Activated CD8-positive, alpha-beta memory T cell treated with anti-CD3 and anti-CD28 coated beads for 36 hours (primary cell): ENCODE measurements around the gene FFAR3. TPM values are rescaled to one million over a fixed set of nuclear protein-coding genes. Genes with fewer than 3 reads are reported as not detected.

Experiments
- CTCF ChIA-PET: fragments of 350-600 bp; sonication (Branson Sonifier 250); formaldehyde crosslinking; loops from one replicate; lab custom pipeline; 2021; ENCODE audit warnings: antibody characterized with exemption; lab: Charles Lee
- POLR2A ChIA-PET: fragments of 350-600 bp; sonication (Branson Sonifier 250); formaldehyde crosslinking; loops from one replicate; lab custom pipeline; 2021; ENCODE audit warnings: antibody characterized with exemption; lab: Charles Lee
- total RNA-seq, 2 experiments: library from RNA; stranded (reverse); gene quantifications; one replicate each; pipeline ENCODE4 v1.2.3, GENCODE V29; 2021

Gene FFAR3
- total RNA-seq, 2 experiments from 2014 or later = 0.38 to 0.42 TPM

- ChIA-PET POLR2A (no interaction called here), CTCF (interaction anchor here (0.5 kb wide), 1 partner anchor 257 kb away, joined by 3 read pairs; no protein-coding TSS in a partner anchor)
Measured at GRCh38 chr19:35327642-35328041, 30.6 kb upstream of the FFAR3 start.

DNA sequence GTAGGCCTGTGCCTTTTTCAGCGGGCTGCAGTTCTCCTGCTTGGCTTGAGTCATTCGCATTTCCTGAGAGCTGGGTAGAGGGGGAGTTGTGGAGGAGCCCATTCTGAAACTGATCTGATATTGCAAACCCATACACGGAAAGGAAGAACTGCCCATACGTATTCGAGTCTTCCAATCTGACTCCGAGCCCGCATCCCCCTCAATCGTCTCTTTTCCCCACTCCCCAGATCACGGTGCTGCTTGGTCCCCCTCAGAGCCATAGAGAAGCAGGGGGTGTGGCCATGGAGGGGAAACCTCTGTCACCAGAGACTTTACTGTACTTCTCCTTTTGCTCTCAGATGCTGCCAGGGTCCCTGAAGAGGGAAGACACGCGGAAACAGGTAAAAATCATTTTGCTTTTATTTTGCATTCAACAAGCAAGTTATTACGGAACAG is 29.4 kb upstream of the FFAR3 start, which contains the start of gene CD22:
Gene CD22 (plus strand): TSS at position 337 of the 435 bp plus-strand sequence. CDS start 2,854 bp downstream, outside the sequence.
- CTCF ChIA-PET = no interaction called here
- POLR2A ChIA-PET = no interaction called here

- CTCF ChIA-PET = no interaction called here
- POLR2A ChIA-PET = no interaction called here
Measured at GRCh38 chr19:35329323-35329722, 28.9 kb upstream of the FFAR3 start.

DNA sequence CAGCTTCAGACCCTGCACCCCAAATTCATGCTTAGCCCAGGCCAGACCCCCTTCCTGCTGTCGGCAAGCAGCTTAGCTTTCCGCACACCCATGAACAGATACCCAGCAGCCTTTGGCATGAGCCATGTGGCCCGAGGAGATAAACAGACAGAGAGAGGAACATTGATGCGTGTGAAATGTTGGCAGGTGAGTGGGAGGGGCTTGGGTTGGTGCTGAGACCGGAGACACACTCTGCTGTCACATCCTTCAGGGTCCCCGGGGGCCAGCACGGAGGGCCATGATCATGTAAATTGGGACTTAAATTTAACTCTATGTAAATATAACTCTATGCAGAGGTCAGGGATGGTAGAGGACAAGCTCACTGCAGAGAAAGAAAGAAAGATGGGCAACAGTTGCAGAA is 27.8 kb upstream of the FFAR3 start:
- CTCF ChIA-PET = no interaction called here

DNA sequence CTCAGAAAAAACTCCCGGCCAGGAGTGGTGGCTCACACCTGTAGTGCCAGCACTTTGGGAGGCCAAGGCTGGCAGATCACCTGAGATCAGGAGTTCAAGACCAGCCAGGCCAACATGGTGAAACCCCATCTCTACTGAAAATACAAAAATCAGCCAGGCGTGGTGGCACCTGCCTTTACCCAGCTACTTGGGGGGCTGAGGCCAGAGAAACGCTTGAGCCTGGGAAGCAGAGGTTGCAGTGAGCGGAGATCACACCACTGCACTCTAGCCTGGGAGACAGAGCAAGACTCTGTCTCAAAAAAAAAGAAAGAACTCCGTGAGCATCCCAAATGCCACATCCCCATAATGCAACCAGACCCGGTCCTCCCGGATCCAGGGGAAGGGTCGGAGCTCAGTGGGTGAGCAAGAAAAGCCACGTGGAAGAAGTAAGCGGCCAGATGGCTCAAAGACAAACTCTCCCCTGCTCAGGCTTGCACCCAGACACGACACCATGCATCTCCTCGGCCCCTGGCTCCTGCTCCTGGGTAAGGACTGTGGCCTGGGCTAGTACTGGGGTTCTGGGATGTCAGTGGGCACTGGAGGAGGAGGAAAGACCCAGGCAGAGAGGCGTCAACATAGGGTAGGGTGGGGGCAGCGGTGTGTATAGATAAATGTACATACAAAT is 26.6 kb upstream of the FFAR3 start:
- ChIA-PET CTCF (interaction anchor here (2.4 kb wide), 1 partner anchor 21 kb away, joined by 8 read pairs; no protein-coding TSS in a partner anchor), POLR2A (no interaction called here)

More for the DNA sequence above, 27.8 kb upstream of the FFAR3 start:
- POLR2A ChIA-PET = no interaction called here

DNA sequence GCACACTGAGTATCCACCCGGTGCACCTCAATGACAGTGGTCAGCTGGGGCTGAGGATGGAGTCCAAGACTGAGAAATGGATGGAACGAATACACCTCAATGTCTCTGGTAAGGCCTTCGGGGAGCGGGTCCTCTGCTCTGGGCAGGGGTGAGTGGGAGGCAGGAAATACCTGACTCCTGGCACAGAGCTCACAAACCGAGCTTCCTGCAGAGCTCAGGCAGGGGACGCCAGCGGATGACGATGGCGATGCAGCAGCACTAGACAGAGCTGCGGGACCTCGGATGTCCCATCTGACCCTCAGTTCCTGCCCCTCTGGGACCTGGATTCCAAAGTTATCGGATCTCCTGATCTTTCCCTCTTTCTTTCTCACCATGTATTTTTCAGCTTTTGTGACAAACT is 25.4 kb upstream of the FFAR3 start:
- ChIA-PET CTCF (interaction anchor here (1.1 to 2.4 kb wide), 2 partner anchors 20 to 162 kb away, joined by 6 to 8 read pairs; no protein-coding TSS in a partner anchor), POLR2A (no interaction called here)

GRCh38 chr19:35334144-35334753 is 24.0 kb upstream of the FFAR3 start:
- ChIA-PET CTCF (interaction anchor here (0.7 to 2.4 kb wide), 2 partner anchors 19 to 79 kb away, joined by 3 to 8 read pairs; no protein-coding TSS in a partner anchor), POLR2A (no interaction called here)

- POLR2A ChIA-PET = no interaction called here
Measured at GRCh38 chr19:35336166-35336955, 21.9 kb upstream of the FFAR3 start.

GRCh38 chr19:35337097-35337983 is 20.9 kb upstream of the FFAR3 start:
- ChIA-PET POLR2A (no interaction called here), CTCF (no interaction called here)

More at GRCh38 chr19:35336166-35336955, 21.9 kb upstream of the FFAR3 start:
- CTCF ChIA-PET = no interaction called here

DNA sequence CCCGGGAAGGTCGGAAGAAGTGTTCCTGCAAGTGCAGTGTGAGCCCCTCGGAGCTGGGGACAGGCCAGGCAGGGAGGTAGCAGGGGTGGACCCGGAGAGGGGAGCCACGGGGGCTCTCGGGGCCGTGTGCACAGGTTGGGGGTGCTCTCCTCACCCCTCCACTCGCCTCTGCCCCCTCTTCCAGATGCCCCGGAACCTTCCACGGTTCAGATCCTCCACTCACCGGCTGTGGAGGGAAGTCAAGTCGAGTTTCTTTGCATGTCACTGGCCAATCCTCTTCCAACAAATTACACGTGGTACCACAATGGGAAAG is 20.3 kb upstream of the FFAR3 start:
- CTCF ChIA-PET = no interaction called here
- POLR2A ChIA-PET = no interaction called here

DNA sequence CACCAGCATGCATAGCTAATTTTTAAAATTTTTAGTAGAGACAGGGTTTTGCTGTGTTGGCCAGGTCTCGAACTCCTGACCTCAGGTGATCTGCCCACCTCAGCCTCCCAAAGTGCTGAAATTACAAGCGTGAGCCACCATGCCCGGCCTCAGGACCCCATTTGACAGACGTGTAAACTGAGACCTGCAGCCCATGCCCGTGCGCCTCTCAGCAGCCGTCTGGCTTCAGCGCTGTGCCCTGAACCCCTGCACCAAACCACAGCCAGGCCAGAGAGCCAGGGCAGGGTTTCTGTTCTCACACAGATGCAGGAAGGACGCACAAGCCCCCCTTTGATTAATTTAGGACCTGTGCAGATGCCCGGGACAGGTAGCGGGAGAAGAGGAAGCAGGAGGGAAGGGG is 17.8 kb upstream of the FFAR3 start:
- CTCF ChIA-PET = no interaction called here
- POLR2A ChIA-PET = no interaction called here

GRCh38 chr19:35341006-35341405 is 17.3 kb upstream of the FFAR3 start:
- ChIA-PET POLR2A (no interaction called here), CTCF (no interaction called here)

GRCh38 chr19:35341565-35342225 is 16.6 kb upstream of the FFAR3 start:
- POLR2A ChIA-PET = no interaction called here
- CTCF ChIA-PET = interaction anchor here (1.4 kb wide), 1 partner anchor 11 kb away, joined by 5 read pairs; no protein-coding TSS in a partner anchor

GRCh38 chr19:35342430-35342829 is 15.8 kb upstream of the FFAR3 start:
- POLR2A ChIA-PET = no interaction called here
- CTCF ChIA-PET = interaction anchor here (1.4 kb wide), 1 partner anchor 10 kb away, joined by 5 read pairs; no protein-coding TSS in a partner anchor

- ChIA-PET CTCF (no interaction called here), POLR2A (no interaction called here)
Measured at GRCh38 chr19:35344511-35345031, 13.7 kb upstream of the FFAR3 start.

DNA sequence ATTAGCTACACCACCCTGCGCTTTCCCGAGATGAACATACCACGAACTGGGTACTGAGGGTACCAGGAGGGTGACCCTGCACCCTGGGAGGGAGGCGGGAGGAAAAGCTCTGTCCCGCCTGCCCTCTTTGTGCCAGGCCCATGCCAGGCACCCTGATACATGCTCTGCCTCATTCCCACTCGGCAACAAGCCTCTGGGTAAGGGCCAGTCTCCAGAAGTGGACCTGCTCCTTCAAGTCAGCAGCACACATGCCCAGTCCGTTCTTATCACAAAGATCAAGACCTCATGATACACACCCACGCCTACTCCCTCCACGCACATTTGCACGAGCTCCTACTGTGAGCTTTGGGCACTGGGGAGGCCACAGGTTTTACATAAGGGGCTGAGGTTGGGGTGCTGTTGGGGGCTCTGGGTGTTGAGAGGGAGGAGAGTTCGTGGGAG is 12.6 kb upstream of the FFAR3 start:
- ChIA-PET POLR2A (no interaction called here), CTCF (interaction anchor here (0.6 to 1.1 kb wide), 3 partner anchors 101 to 306 kb away, joined by 3 to 4 read pairs (median 4); no protein-coding TSS in a partner anchor)

DNA sequence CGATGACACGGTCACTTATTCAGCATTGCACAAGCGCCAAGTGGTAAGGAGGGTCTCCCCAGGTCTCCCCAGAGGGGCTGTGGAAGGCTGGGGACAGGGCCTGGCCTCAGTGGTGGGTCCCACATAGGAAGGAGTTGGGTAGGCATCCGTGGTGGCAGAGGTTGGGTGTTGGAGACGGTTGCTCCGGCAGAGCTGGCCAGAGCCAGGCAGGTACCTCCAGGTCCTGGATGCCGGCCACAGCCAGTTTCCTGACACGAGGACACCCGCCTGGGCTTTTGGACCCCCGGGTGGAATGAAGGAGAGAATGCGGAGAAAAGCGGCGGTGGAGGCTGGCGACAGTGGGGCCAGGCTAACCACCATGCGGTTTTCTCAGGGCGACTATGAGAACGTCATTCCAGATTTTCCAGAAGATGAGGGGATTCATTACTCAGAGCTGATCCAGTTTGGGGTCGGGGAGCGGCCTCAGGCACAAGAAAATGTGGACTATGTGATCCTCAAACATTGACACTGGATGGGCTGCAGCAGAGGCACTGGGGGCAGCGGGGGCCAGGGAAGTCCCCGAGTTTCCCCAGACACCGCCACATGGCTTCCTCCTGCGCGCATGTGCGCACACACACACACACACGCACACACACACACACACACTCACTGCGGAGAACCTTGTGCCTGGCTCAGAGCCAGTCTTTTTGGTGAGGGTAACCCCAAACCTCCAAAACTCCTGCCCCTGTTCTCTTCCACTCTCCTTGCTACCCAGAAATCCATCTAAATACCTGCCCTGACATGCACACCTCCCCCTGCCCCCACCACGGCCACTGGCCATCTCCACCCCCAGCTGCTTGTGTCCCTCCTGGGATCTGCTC is 11.8 kb upstream of the FFAR3 start:
- ChIA-PET POLR2A (interaction anchor here (1.0 kb wide), 1 partner anchor 366 kb away, joined by 3 read pairs; no protein-coding TSS in a partner anchor), CTCF (interaction anchor here (0.6 to 1.1 kb wide), 5 partner anchors 101 to 365 kb away, joined by 3 to 4 read pairs (median 3); no protein-coding TSS in a partner anchor)
